Activated CD4-positive, alpha-beta T cell treated with anti-CD3 and anti-CD28 coated beads for 4 hours (primary cell): Measurements from ENCODE around the gene HSPH1.

Experiments used
- DNase-seq, 2 donors: peaks; one replicate each; pipeline ENCODE4 v3.0.0-alpha.2; 2020

The HSPH1 gene

DNA sequence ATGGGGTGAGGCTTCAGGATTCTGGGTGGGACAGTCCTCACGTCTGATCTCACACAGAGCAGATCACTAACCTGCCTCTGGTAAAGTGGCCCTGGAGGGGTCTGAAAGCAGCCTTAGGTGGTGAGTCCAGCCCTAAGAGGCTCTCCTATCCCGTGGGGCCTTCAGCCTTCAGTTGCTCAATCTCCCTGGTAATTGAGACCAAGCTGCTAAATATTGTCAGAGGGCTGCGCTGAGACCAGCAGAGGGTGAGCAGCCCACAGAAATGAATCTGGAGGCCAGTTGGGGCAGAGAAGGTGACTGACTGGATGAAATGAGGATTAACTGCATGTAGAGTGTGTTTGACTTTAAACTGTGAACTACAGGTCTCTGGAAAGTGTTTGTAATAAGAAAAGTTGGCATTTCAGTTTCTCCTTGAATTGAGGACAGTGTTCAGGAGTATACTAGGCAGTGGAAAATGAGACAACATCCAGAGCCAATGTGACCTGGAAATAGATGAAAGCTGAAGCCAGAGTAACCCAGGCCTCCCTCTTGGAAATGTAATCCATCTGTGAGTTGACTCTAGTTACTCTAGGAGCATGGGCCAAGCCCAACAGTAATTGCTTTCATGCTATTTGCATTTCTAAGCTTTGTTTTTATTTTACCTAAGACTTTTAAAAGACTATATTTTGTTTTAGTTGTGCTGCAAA, 14.3 kb upstream of the HSPH1 start:
- no peak for DNase-seq

DNA sequence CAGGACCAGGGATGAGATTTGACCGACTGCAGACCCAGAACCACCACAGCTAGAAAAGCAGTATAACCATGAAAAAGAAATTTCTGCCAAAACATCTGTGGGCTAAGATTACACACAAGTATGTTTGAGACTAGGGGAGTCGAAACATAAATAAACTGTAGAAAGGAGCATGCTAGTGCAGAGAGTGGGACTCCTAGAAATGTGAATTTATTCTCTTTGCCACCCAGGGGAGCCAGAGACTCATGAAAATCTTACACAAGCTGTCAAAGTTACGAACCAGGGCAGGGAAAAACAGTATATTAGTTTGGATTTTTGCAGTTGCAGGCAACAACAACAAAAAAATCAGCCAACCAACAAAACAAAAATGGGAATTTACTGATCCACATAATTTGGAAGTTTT, 12.3 kb upstream of the HSPH1 start:
- DNase-seq, result no peak

DNA sequence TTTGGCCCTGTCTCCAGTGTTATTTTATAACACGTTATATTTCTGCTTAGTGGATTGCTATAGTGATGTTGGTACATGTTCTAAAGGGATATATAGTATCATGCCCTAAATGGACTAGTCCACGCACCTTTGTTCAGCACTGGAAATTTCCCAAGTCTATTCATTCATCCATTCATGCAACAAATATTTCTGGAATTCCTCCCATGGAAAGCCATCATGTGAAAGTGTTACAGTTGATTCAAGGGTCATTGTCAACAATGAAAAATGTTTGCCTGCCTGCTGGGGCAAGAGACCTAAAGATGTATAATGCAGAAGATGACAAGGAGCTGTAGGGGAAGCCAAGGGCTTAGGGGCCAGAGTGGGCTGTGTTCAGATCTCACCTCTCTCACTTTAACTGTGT, 10.8 kb upstream of the HSPH1 start:
- no peak for DNase-seq

DNA sequence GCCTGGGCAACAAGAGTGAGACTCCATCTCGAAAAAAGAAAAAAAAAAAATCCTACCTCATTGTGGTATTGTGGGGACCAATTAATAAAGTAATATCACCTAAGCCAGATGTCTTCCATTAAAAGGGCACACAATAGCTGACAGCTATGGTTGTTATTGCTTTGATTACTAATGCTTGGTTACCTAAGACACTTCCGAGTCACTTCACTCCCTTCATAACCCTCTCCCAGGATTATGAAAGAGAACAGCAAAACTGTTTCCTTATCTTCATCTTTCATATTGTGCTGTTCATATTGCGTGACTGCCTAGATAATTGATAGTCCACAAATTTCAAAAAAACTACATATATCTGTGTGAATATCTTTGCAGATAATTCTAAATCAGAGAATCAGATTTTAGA, 10.3 kb upstream of the HSPH1 start:
- no peak for DNase-seq

DNA sequence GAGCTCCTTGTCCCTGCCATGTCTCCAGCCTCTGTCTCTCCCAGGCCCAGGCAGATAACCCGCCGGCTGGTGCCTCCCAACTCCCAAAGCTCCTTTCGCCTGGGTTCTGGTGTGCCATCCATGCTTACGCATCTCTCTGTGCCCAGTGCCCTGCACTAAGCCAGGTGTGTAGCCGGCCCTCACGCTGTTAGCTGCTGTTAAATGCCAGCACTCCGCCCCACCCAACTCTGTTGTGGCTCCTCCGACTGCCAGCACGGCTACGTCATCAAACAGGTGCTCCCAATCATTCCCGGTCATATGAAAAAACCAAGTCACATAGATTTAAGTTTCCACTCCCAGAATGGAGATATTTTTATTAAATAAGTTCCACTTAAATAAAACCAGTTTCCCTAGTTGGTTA, 7.0 kb upstream of the HSPH1 start:
- DNase-seq, result no peak

DNA sequence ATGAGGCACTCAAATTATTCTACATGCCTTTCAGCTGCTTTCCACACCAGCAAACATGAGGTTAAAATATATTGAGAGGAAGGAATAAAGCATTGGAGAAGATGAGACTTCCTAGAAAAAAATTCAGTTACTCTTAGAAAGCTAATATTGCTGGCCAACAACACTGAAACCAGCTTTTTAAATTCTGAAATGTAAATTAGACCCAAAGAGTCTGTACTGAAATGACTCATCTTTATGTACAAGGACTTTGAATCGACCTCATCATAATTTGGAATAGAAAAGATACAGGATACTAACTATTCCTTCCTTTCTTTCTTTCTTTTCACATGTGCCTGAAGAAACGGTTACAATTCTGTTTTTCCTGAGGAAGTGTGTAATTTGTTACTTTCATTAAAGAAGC, 6.5 kb upstream of the HSPH1 start:
- no peak for DNase-seq

DNA sequence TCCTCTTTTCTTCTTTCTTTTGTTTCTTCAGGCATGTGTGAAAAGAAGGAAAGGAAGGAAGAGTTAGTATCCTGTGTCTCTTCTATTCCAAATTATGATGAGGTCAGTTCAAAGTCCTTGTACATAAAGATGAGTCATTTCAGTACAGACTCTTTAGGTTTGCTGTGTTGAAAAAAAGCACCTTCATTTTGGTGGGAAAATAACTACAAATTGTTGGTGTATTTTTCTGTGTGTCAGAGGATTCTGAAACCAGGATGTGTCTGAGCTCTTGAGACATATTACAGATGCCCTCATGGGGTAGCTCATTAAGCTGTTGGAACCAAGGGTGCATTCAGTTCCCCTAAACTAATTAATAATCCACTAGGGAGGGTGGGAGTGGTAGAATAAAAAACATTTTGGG, 5.8 kb upstream of the HSPH1 start:
- DNase-seq, result no peak

DNA sequence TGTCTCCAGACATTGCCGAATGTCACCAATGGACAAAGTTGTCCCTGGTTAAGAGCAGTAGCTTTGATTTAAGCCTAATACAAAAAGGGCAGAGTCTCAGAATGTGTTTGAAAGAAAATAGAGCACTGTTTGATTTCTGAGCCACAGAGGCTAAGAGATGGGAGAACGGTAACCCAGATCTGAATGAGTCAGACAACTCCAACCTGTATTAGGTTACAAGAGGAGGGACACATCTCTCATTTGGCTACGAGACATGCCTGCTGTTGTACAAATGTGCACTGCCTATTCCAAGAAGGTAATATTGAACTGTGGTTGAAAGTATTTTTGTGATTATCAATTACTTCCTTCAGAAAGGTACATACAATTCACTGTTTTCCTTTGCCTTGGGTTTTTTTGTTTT, 4.9 kb upstream of the HSPH1 start:
- no peak for DNase-seq

DNA sequence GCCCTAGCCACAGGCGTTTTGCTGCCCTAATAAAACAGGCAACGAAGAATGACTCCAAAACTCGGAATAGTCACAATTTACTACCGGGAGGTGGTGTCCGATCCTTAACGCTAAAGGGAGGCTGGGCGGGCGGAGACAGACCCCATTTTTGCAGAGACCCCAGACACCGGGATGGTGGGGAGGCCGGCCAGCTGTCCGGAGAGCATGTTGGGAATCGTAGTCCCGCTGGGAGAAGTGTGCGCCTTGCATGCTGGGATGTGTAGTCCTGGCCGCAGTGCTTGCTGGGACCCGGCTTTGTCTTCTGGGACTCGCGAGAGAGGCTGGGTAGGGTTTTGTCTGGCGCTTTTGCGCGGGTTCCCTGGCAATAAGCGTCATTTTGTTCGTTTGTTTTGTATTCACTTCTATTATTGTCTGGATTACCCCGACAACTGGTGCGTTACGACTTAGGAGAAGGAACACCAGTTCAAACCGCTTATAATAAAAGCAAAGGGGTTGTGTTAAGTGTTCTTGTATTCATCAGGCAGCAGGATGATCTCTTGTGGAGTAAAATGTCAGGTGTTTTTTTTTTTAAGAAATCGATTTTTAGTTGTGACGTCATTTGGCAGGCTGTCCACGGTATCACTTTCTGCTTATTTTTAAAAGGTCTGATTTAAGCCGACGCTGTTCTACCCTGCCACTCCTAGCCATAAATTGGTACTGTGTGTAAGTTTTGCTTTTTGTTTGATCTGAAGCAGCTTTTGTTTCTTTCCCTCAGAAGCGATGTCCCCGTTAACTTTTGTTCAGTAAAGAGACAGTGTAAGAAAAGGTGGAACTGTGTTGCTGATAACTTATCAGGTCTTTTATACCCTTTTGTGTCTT, 676 bp upstream of the HSPH1 start:
- peak; percentile 94 to 95 for DNase-seq

DNA sequence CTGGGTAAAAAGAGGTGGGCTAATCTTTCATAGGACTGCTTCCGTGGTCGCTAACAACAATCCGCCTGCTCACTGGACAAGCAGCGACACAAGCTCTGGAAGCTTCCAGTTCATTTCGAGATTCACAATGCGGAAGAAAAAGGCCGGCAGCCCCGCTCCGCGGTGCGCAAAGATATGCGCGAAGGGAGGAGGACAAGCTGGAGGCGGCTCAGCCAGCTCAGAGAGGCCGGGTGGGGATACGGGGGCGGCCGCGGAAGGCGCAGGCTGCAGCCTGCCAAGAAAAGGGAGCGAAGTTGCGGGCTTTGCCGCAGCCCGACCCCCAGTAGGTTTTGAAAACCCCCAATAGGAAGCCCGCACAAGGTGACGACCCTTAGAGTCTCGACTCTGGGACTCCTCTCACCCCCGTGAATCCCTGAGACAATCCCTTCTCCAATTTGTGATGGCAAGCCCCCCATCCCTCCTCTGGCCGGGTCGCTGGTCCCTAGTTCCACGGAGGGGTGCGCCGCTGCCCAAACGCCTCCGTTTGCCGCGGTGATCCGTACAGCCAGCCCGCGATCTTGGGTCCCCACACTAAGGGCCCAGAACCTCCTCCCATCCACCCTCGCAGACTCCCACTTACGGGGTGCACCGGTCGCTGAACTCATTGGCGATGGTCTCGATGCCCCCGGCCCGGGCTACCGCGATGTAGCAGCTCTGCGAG, 697 bp downstream of the HSPH1 start:
- peak; percentile 59 to 67 for DNase-seq

DNA sequence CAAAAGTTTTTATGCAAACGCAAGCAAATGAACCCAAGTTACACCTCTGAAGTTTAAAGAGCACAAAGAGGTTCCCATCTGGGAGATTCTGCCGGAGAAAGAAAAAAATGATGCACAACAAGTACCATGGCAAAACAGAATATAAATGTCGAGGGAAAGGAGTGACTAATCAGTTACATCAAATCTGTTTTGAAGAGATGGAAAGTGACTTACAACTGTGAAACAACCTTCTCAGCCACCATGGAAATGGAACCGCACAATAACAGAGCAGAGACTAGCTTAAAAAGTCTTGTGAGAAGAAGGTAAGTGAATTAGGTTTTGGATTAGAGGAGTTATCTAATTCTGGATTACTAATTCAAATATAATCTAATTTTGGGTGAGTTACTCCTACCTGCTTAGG, 2.4 kb downstream of the HSPH1 start:
- no peak for DNase-seq

DNA sequence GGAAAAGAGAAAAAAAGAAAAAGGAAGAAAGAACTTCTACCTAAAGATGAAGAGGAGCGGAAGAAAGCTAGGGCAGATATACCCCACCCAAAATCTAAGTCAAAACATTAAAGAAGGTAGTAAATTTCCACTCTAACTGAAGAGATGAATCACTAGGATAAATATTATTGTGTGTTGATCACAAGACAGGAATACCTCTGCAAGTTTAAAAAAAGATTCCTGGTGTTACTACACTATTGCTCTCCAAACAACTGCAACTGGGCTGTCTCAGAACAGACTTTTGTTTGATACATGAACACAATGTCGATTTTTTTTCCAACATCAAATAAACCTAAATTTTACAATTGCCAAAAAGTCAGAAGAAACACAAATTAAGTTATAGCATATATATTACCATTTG, 6.8 kb downstream of the HSPH1 start:
- DNase-seq, result no peak

DNA sequence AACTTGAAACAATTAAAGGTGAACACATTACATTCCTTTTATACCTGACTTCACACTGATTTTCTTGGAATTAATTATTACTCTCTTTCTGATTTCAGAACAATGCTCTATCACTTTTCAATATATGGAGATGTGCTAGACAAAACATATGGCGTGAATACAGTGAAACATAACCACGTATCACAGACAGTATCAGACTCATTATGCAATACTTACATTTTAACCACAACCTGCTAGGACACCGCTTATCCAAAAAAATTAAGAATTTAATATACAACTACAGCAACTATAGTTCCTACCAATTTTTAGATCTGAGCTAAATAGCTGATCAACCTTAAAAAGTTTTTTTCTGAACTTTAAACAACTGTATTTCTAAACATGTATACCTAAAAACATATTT, 9.9 kb downstream of the HSPH1 start:
- DNase-seq, result no peak

DNA sequence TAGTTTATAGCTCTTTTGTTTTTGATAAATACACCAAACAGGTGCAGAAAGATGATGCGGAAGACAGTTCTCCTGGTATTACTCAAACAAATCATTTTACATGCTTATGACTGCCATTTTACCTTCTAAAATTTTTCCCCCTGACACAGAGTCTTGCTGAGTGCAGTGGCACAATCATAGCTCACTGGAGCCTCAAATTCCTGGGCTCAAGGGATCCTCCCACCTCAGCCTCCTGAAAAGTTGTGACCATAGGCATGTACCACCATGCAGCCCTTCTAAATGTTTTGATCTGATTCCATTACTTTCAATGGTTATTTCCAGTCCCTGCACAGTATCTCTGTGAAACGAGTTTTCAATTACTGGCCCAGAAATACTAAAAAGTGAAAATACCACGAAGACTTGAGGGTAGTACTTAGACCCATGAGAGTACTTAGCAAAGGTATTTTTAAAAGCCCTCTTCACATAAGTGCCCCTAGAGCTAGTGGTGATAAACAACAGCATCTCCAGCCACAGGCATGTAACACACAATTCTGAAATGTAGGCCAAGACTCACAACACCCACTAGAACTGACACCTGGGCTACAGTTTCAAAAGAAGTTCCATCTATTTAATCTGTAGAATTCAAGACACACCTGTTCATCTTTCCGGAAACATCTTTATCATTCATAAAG, 11.3 kb downstream of the HSPH1 start:
- no peak for DNase-seq

DNA sequence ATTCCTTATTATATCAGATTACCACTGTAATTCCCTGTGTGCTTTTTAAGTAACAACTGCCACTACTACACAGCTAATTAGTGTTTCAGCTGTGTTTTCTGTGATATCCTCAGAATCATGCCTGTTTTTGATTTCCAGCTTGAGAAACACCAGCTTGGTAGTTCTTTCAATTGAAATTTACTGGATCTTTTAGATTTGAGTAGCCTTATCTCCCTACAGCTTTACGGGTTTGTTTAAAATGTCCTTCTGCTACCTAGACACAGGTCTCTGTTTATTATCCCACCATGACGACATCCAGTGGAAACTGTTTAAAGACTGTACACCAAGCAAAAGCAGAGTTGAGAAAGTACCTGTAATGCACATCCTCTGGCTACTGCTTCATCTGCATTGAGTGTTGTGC, 12.1 kb downstream of the HSPH1 start:
- no peak for DNase-seq

DNA sequence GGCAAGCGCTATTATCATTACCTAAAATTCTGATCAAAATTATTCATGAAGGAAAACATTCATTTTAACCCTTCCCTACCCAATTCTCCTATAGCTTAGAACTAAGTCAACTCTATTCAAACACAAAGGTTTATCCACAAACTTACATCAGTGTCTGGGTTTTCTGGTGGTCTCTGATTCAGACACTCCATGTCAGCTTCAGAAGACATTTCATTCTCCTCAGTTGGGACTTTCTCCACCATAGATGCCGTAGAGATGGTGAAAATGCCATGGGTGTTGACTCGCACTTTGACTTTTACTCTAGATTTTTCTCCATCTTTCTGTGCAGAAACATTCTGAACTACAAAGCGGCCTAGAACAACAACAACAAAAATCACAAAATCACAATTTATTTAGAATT, 16.3 kb downstream of the HSPH1 start:
- no peak for DNase-seq

DNA sequence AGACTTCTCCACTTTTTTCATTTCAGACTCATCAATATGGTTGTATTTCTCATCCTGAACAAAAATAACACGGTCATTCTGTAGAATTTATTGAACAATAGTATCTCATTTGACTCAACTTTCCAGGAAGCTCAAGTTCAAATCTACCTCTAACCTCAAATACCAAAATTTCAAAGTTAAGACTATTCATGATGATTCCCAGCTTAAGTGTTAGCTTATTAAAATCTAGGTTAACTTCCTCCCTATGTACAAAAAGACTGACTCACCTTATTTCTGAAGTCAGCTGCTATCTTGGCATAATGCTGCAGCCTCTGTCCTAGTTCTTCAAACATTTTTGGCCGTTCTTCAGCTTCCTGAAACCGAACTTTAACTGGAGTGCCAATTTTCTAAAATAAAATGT, 23.2 kb downstream of the HSPH1 start:
- no peak for DNase-seq

DNA sequence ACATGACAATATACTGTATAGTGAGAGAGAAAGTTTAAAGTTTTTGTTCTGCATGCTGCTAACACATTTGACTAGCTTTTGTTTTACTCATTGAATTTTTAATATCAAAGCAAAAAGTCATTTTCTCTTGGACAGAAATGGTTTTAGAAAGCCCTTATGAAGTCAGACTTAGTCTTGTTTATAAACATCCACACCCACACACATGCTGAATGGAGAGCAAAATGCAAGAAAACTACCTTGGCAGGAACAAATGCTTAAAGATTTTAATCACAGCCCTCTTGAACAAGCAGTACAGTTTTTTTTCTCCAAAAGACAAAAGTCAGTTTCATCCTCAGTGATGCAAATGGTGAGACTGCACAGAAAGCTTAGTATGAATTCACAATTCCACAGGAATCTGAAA, 25.0 kb downstream of the HSPH1 start:
- DNase-seq, result no peak

DNA sequence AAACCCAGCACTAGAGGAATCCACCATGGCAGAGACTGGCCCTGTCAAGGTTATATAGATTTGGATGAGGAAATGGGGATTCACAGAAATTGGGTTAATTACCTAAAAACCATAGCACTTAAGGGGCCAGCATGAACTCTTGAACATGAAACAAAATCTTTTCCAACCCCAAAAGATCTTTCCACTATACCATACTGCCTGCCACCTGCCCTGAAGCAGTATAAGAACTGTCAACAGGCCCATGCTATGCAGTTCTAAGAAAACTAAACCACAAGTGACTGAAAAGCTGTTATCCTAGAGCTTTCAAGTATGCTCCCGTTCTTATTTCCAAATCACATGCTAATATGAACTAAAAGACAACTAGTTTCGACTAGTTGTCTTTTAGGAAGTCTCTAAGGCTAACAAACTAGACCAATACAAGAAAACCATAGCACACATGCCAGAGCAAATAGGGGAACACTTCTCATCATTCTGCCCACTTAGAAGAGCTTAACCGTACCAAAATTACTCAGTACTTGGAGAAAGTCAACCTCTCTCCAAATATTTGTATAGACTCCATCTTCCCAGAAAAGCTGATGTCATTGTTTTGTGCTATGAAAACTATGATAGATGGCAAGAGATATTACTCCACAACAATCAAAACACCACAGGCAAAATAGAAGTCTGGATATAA, 27.5 kb downstream of the HSPH1 start:
- no peak for DNase-seq

DNA sequence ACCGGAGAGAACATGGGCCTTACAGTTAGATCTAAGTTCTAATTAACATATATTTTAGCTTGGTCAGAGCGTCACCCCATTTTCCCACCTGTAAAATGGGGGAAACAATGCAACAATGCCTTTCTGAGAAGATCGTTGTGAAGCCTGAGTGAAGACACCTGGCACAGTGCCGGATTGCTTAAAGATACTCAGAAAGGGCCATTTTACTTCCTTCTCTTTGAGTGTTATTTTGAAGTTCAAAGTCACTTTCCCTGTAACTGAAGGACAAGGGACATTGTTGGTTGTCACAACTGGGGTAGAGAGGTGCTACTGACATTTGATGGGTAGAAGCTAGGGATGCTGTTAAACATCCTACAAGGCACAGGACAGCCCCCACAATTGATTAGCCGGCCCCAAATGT, 28.1 kb downstream of the HSPH1 start:
- no peak for DNase-seq

DNA sequence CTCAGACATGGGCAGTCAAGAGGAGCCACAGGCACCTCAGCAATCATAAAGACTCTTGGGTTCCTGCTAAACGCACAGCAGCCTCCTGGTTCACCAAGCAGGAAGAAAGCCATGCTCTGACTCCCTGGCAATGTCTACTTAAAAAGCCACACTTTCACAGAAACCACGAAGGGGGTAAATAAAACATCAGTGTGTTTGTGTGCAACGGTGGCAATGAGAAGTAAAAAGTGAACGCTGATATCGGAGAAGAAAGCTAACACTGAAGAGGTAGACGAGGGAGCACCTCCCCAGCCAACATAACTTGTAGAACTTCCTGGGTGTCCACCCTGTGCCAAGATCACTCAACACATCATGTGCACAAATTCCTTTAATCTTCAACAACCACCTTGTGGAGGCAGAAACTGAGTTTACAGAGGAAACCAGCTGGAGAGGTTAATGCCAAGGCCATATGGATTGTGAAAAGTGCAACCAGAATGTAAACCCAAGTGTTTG, 30.2 kb downstream of the HSPH1 start:
- DNase-seq, result no peak

DNA sequence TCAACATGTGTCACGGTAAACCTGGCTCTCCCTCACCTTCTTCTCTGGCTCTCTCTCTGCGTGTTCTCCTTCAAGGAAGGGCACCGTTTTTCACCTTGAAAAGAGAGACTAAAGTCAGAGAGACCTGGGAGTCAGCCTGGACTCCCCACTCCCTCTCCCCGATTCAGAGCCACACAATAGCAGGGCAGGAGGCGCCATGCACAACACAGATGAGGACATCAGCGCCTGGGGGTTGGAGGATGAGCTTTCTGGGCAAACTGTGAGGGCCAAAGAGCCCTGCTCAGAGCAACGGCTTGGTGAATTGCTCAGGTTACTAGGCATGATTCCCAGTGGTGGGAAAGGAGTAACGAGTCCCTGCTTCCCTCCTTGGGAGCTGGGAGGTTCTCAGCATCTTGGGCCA, 32.3 kb downstream of the HSPH1 start:
- DNase-seq, result no peak

DNA sequence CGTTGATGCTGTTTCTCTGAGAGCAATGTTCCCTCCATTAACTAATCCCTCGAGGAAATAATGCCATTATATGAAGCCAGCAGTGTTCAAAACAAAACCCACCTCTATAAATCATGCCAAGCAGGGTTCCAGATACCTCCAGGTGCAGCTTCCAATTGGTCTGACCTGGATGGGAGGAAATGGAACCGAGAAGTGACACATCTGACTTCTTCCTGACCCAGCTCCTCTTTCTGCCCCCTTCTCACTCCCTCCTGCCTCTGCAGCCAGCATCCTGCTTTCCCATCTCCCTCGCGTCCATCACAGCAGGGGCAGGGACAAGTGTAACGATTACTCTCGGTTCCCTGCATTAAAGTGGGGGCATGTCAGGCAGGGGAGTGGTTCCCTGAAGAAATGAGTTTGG, 37.5 kb downstream of the HSPH1 start:
- DNase-seq, result no peak
